Right lobe of liver (tissue), 6 donors: Measurements from ENCODE around the gene MMS19. TPM values are rescaled to one million over a fixed set of nuclear protein-coding genes. Genes with fewer than 3 reads are reported as not detected.

Experiments used
- ATAC-seq, 4 donors: fragments of 200-7000 bp; cut with Tn5 transposase; one replicate each; pipeline ENCODE4 v1.9.1; 2020; ENCODE audit warnings: mild to moderate bottlenecking in 4 of 4, moderate library complexity in 4 of 4
- DNase-seq, 3 donors: peaks; one replicate each; pipeline ENCODE4 v3.0.0-alpha.2; 2020
- H3K27ac ChIP-seq, 3 donors: fragments of 200-600 bp; one replicate each; pipeline ENCODE4 v1.8.0; 2022
- H3K27me3 ChIP-seq, 2 donors: fragments of 200-600 bp; one replicate each; pipeline ENCODE4 v1.8.0; 2022
- H3K36me3 ChIP-seq, 4 donors: fragments of 200-600 bp; sonication (generic) in 1 of 4; one replicate each; pipeline versions ENCODE4 v1.5.1 to v1.8.0; 2017 to 2022; ENCODE audit warnings: control low read depth in 1 of 4
- H3K4me1 ChIP-seq, 4 donors: fragments of 200-600 bp; sonication (generic) in 1 of 4; one replicate each; pipeline versions ENCODE4 v1.5.1 to v1.8.0; 2017 to 2022; ENCODE audit warnings: control low read depth in 1 of 4
- H3K4me3 ChIP-seq, 3 donors: fragments of 200-600 bp; one replicate each; pipeline ENCODE4 v1.8.0; 2022
- H3K9me3 ChIP-seq, 4 donors: fragments of 200-600 bp; sonication (generic) in 1 of 4; one replicate each; pipeline versions ENCODE4 v1.5.1 to v1.8.0; 2017 to 2022; ENCODE audit warnings: control low read depth in 1 of 4
- POLR2A ChIP-seq: fragments of 450-650 bp; IDR thresholded peaks from one replicate; pipeline ENCODE4 v1.6.1; 2017; ENCODE audit warnings: antibody characterized with exemption, mild to moderate bottlenecking
- WGBS: methylation state at CpG from one replicate; pipeline ENCODE4 v1.1.6; 2018; ENCODE audit warnings: low coverage, low lambda C conversion rate; ENCODE audit not compliant: insufficient coverage; ENCODE audit errors: missing lambda C conversion rate; 5-methylcytosine and 5-hydroxymethylcytosine counted together
- intact Hi-C, 2 donors: fragments of 100-400 bp; cut with DNase I; formaldehyde crosslinking; loops; one replicate each; pipeline versions ENCODE4 v1.11.2 to v1.14.1; 2022
- total RNA-seq, 6 experiments: library from RNA; depleted of rRNA in 2 of 6; stranded (reverse); fragments of >200 nt in 2 of 6; fragmentation: NEBNext Ultra II Directional in 3 of 6; extraction: Animal tissue kit (Norgen Biotek cat#: 25700) in 3 of 6; gene quantifications; one replicate each; pipeline versions ENCODE4 v1.1.0 to v1.2.4, GENCODE V29; 2016 to 2023
- TF ChIP-seq, protein P1 (sequence below), 4 donors: fragments of 200-600 bp in 3 of 4; fragments of 450-650 bp in 1 of 4; IDR thresholded peaks; one replicate each; pipeline versions ENCODE4 v1.5.1 to v1.8.0; 2016 to 2022; ENCODE audit warnings: antibody characterized with exemption in 4 of 4, mild to moderate bottlenecking in 2 of 4
- donor health status: DM: no; HTN: yes; CAD: no.
- donor health status: DM: no; HTN: no; CAD: no.
- donor health status: DM: no; HTN: no; CAD: no.
- donor health status: DM: no; HTN: yes; CAD: no.
- donor health status: DM: no; HTN: yes; CAD: no.

Gene MMS19
- total RNA-seq, 6 experiments from 2014 or later = 18.7 to 40.7 (median 20.3) TPM

DNA sequence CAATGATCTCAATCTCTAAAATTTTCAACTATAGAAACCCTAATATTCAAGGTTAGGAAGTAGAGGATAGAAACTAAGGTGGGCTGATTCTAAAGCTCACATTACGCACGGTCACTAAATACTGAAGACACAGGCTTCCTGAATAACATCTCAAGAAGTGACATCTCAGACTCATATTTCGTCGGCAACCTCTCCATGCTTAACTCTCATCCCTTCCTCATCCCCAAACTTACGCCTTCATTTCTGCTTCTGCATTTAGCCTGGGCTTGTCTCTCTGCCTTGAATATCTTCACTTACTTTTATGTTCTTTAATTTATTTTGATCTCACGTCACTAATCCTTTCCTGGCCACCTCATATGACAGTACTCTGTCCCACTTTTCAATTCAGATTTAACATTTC is 63.0 kb downstream of the MMS19 start:
- 93% methylated on average over 6 of the region's 6 CpGs for WGBS
- ATAC-seq = no peak
- no peak overlapping the region for H3K27ac ChIP-seq
- intact Hi-C loops = no loop called here
- TF ChIP-seq POLR2A = no peak
- TF ChIP-seq, protein P1, sequence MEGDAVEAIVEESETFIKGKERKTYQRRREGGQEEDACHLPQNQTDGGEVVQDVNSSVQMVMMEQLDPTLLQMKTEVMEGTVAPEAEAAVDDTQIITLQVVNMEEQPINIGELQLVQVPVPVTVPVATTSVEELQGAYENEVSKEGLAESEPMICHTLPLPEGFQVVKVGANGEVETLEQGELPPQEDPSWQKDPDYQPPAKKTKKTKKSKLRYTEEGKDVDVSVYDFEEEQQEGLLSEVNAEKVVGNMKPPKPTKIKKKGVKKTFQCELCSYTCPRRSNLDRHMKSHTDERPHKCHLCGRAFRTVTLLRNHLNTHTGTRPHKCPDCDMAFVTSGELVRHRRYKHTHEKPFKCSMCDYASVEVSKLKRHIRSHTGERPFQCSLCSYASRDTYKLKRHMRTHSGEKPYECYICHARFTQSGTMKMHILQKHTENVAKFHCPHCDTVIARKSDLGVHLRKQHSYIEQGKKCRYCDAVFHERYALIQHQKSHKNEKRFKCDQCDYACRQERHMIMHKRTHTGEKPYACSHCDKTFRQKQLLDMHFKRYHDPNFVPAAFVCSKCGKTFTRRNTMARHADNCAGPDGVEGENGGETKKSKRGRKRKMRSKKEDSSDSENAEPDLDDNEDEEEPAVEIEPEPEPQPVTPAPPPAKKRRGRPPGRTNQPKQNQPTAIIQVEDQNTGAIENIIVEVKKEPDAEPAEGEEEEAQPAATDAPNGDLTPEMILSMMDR (IDR thresholded peaks at IDR 0.05) = no peak
- DNase-seq = no peak
- no peaks in the 10 kb centered on the region for H3K9me3 ChIP-seq
- H3K4me3 ChIP-seq = no peak overlapping the region
- peaks cover 0 to 67% (median 25%) of the 10 kb centered on the region in 4 donors for H3K36me3 ChIP-seq
- no peaks in the 10 kb centered on the region for H3K27me3 ChIP-seq
- H3K4me1 ChIP-seq = no peaks in the 10 kb centered on the region

DNA sequence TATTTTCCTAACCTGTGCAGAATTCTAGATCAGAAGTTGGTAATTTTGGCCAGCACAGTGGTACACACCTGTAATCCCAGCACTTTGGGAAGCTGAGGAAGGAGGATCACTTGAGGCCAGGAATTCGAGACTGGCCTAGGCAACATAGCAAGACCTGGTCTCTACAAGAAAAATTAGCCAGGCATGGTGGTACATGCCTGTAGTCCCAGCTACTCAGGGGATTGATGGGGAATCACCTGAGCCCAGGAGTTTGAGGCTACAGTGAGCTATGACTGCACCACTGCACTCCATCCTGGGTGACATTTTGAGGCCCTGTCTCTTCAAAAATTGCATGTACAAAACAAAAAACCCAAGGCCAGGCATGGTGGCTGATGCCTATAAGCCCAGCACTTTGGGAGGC is 63.7 kb downstream of the MMS19 start:
- Histone ChIP-seq H3K4me3 (no peak overlapping the region), H3K27ac (no peak overlapping the region), H3K4me1 (peaks cover 0 to 6% (median 3%) of the 10 kb centered on the region in 4 donors), H3K27me3 (no peaks in the 10 kb centered on the region), H3K36me3 (peaks cover 0 to 71% (median 25%) of the 10 kb centered on the region in 4 donors), H3K9me3 (no peaks in the 10 kb centered on the region)
- DNase-seq (no peak), ATAC-seq (no peak)
- intact Hi-C loops = no loop called here
- TF ChIP-seq, protein P1 (IDR thresholded peaks at IDR 0.05) = no peak
- WGBS = no CpG with 5 or more reads among the region's 1 CpG

DNA sequence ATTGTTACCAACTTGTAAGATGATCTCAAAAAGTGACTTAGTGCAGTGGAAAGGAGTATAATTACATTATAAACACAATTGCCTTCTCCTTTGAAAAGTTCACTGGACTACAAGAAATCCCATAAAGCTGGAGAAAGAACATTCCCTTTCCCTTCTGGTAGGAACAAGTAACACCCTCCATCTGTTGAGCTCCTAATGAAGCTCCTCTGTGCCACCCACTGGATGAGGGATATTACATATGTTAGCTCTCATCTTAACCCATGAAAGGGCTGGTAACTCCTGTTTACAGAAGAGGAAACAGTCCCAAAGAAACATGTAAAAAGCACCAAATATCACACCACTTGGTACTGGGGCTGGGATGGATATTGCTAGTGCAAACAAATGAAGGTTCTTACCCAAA is 64.2 kb downstream of the MMS19 start:
- TF ChIP-seq POLR2A = no peak
- TF ChIP-seq, protein P1 (IDR thresholded peaks at IDR 0.05) = no peak

DNA sequence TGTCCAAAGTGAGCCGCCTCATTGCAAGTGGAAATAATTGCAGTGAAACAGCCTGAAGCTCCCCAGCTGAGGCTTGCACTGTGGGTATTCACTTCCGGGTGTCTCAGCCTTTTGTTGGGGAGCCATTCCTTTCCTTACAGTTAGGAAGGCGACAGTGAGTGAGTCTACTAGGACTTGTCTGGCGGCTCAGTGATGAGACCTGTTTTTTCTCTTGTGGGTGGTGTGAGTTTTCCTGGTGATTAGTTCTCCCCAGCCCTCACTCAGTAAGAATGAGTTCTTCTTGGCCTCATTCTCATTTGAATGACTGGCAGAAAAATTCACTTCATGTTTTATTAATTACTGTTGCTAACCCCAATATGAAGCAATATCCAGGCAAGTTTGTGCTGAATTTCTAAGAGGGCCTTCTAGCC is 69.6 kb downstream of the MMS19 start:
- ATAC-seq = no peak

More for the DNA sequence above, 64.2 kb downstream of the MMS19 start:
- no peak overlapping the region for H3K4me3 ChIP-seq
- no peak overlapping the region for H3K27ac ChIP-seq
- ATAC-seq (peak in 1 of 4 donors; percentile 15), DNase-seq (no peak)
- peaks cover 0 to 70% (median 24%) of the 10 kb centered on the region in 4 donors for H3K36me3 ChIP-seq
- H3K4me1 ChIP-seq = peaks cover 0 to 9% (median 3%) of the 10 kb centered on the region in 4 donors
- intact Hi-C loops = no loop called here
- no peaks in the 10 kb centered on the region for H3K27me3 ChIP-seq
- no peaks in the 10 kb centered on the region for H3K9me3 ChIP-seq

More for the DNA sequence above, 69.6 kb downstream of the MMS19 start:
- H3K27ac ChIP-seq = peak overlapping the region in 1 of 3 donors; percentile 96
- H3K36me3 ChIP-seq = peaks cover 0 to 31% (median 10%) of the 10 kb centered on the region in 4 donors
- DNase-seq = no peak
- no peaks in the 10 kb centered on the region for H3K9me3 ChIP-seq
- TF ChIP-seq, protein P1 (IDR thresholded peaks at IDR 0.05) = no peak
- TF ChIP-seq POLR2A = no peak
- peaks cover 0 to 32% (median 11%) of the 10 kb centered on the region in 4 donors for H3K4me1 ChIP-seq
- H3K4me3 ChIP-seq = no peak overlapping the region
- 37% methylated on average over 4 of the region's 4 CpGs for WGBS
- intact Hi-C loops = no loop called here
- H3K27me3 ChIP-seq = no peaks in the 10 kb centered on the region
